ENCODE results near the gene LMX1B. TPM values are rescaled to one million over a fixed set of nuclear protein-coding genes. Genes with fewer than 3 reads are reported as not detected.

LMX1B gene
- total RNA-seq, 1 experiment from 2014 or later, result 11.3 TPM

DNA sequence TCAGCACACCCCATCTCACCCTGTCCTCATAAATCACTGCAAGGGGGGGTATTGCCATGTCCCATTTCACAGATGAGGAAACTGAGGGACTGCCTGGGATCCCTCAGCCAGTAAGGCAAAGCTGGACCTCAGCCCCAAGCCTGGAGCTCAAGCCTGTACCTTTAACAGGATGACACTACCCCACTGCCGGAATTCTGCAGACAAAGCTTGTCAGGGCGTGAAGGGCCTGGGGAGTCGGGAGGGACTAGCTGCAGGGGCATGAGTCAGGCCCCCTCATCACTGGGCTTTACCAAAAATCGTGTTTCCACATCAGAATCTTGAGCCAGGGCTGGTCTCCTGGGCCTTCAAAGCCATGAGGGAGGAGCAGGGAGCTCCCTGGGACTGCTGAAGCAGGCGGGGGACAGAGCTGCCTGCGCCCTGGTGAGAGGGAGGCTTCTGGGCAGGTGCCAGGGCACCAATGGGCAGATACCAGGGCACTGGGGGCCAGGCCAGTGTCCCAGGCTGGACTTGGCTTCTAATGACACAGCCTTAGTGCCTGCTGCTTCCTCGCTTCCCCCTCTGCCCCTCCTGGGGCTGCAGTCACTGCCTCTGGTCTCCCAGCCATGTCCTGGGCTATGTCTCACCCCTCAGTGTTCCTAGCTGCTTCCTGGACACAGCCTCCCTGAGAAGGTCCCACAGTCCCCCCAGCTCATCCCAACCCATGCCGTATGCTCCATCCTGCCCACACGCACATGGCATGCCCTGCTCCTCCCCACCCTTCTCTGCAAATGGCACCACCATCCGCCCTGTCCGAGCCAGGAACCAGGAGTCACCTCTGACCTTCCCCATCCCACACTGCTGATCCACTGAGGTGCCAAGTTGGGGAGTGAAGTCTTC lies 80.7 kb downstream of the LMX1B start:
- Histone ChIP-seq H3K9ac (ENCODE audit: low read length) (no peak overlapping the region), H3K4me2 (ENCODE audit: low read length) (no peak overlapping the region), H3K27me3 (ENCODE audit: insufficient read depth, low read length) (no peaks in the 10 kb centered on the region), H3K79me2 (ENCODE audit: insufficient read depth, low read length) (no peaks in the 10 kb centered on the region), H4K20me1 (ENCODE audit: insufficient read depth) (no peaks in the 10 kb centered on the region), H3K9me2 (ENCODE audit: insufficient read depth) (no peaks in the 10 kb centered on the region), H2AFZ (ENCODE audit: low read depth, low read length, poor library complexity, severe bottlenecking) (no peak overlapping the region), H3K9me3 (ENCODE audit: control insufficient read depth in 1 of 2, insufficient read depth in 1 of 2, low read depth in 1 of 2, low read length in 2 of 2) (no peaks in the 10 kb centered on the region), H3K4me3 (replicated peaks in 1 of 2; ENCODE audit: low read depth in 1 of 2, low read length in 2 of 2) (no peak overlapping the region), H3K27ac (ENCODE audit: low read depth, low read length) (no peak overlapping the region), H3K36me3 (ENCODE audit: control insufficient read depth in 1 of 2, insufficient read depth in 2 of 2, low read length in 2 of 2) (no peaks in the 10 kb centered on the region), H3K4me1 (ENCODE audit: control insufficient read depth in 1 of 2, insufficient read depth in 2 of 2, low read length in 2 of 2) (no peaks in the 10 kb centered on the region)
- ChIA-PET POLR2A (no interaction called here), RAD21 (ENCODE audit: low non-redundant PET in 1 of 2, low total read pairs in 2 of 2, uncharacterized antibody in 2 of 2, unreplicated experiment in 2 of 2) (no interaction called here), CTCF (interaction anchor here (1.1 to 2.4 kb wide), 3 partner anchors 9 to 101 kb away, joined by 3 to 20 read pairs (median 6); no protein-coding TSS in a partner anchor)
- DNase-seq (ENCODE audit: low read depth, low spot score), result no peak
- intact Hi-C loops (cut with micrococcal nuclease), result no loop called here
- BruUV-seq (replicated peaks), result no TSS peak
- TF ChIP-seq RAD21 (IDR thresholded peaks at IDR 0.05; ENCODE audit: low read depth) (no peak), ZFX (IDR thresholded peaks at IDR 0.05) (no peak), TCF7L2 (IDR thresholded peaks at IDR 0.05; ENCODE audit: borderline replicate concordance, extremely low read depth, insufficient read depth, insufficient read length) (no peak), POLR2A (IDR thresholded peaks at IDR 0.05; ENCODE audit: borderline replicate concordance, extremely low read depth, insufficient read depth, insufficient read length) (no peak), SIN3A (IDR thresholded peaks at IDR 0.05; ENCODE audit: low read depth) (no peak), ZNF274 (IDR thresholded peaks at IDR 0.05; ENCODE audit: low read depth, low read length) (no peak), ELF1 (IDR thresholded peaks at IDR 0.05; ENCODE audit: borderline replicate concordance, low read depth) (no peak), EZH2 (IDR thresholded peaks at IDR 0.05) (no peak), POLR2AphosphoS5 (IDR thresholded peaks at IDR 0.05; ENCODE audit: low read depth, low read length) (no peak), SP1 (IDR thresholded peaks at IDR 0.05; ENCODE audit: low read depth) (no peak), YY1 (IDR thresholded peaks at IDR 0.05; ENCODE audit: extremely low read depth, insufficient replicate concordance, low read depth, low read length) (no peak)
- TF ChIP-seq, protein P1, sequence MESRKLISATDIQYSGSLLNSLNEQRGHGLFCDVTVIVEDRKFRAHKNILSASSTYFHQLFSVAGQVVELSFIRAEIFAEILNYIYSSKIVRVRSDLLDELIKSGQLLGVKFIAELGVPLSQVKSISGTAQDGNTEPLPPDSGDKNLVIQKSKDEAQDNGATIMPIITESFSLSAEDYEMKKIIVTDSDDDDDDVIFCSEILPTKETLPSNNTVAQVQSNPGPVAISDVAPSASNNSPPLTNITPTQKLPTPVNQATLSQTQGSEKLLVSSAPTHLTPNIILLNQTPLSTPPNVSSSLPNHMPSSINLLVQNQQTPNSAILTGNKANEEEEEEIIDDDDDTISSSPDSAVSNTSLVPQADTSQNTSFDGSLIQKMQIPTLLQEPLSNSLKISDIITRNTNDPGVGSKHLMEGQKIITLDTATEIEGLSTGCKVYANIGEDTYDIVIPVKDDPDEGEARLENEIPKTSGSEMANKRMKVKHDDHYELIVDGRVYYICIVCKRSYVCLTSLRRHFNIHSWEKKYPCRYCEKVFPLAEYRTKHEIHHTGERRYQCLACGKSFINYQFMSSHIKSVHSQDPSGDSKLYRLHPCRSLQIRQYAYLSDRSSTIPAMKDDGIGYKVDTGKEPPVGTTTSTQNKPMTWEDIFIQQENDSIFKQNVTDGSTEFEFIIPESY (IDR thresholded peaks at IDR 0.05; ENCODE audit: extremely low read depth, insufficient replicate concordance, low read length), result no peak
- TF ChIP-seq, protein P2, sequence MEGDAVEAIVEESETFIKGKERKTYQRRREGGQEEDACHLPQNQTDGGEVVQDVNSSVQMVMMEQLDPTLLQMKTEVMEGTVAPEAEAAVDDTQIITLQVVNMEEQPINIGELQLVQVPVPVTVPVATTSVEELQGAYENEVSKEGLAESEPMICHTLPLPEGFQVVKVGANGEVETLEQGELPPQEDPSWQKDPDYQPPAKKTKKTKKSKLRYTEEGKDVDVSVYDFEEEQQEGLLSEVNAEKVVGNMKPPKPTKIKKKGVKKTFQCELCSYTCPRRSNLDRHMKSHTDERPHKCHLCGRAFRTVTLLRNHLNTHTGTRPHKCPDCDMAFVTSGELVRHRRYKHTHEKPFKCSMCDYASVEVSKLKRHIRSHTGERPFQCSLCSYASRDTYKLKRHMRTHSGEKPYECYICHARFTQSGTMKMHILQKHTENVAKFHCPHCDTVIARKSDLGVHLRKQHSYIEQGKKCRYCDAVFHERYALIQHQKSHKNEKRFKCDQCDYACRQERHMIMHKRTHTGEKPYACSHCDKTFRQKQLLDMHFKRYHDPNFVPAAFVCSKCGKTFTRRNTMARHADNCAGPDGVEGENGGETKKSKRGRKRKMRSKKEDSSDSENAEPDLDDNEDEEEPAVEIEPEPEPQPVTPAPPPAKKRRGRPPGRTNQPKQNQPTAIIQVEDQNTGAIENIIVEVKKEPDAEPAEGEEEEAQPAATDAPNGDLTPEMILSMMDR (IDR thresholded peaks at IDR 0.05 in 2 of 3, conservative IDR thresholded peaks at IDR 0.05 in 1 of 3; ENCODE audit: borderline replicate concordance in 1 of 3, insufficient read depth in 1 of 3, low read depth in 2 of 3, low read length in 2 of 3), result no peak
- TF ChIP-seq, protein P3, sequence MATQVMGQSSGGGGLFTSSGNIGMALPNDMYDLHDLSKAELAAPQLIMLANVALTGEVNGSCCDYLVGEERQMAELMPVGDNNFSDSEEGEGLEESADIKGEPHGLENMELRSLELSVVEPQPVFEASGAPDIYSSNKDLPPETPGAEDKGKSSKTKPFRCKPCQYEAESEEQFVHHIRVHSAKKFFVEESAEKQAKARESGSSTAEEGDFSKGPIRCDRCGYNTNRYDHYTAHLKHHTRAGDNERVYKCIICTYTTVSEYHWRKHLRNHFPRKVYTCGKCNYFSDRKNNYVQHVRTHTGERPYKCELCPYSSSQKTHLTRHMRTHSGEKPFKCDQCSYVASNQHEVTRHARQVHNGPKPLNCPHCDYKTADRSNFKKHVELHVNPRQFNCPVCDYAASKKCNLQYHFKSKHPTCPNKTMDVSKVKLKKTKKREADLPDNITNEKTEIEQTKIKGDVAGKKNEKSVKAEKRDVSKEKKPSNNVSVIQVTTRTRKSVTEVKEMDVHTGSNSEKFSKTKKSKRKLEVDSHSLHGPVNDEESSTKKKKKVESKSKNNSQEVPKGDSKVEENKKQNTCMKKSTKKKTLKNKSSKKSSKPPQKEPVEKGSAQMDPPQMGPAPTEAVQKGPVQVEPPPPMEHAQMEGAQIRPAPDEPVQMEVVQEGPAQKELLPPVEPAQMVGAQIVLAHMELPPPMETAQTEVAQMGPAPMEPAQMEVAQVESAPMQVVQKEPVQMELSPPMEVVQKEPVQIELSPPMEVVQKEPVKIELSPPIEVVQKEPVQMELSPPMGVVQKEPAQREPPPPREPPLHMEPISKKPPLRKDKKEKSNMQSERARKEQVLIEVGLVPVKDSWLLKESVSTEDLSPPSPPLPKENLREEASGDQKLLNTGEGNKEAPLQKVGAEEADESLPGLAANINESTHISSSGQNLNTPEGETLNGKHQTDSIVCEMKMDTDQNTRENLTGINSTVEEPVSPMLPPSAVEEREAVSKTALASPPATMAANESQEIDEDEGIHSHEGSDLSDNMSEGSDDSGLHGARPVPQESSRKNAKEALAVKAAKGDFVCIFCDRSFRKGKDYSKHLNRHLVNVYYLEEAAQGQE (IDR thresholded peaks at IDR 0.05; ENCODE audit: low read depth), result no peak
- TF ChIP-seq, protein P4, sequence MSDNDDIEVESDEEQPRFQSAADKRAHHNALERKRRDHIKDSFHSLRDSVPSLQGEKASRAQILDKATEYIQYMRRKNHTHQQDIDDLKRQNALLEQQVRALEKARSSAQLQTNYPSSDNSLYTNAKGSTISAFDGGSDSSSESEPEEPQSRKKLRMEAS (IDR thresholded peaks at IDR 0.05), result no peak
- no peak for ATAC-seq

All from HCT116 (cell line).